CD4-positive, alpha-beta T cell treated with Interferon gamma for 1 hour (primary cell): ENCODE data around the gene IL17RA.
A peak's percentile ranks its signal among the peaks of the same experiment; 100 is the strongest.

Experiments
- DNase-seq: peaks from one replicate; pipeline ENCODE4 v3.0.0-alpha.2; 2020

Gene IL17RA

DNA sequence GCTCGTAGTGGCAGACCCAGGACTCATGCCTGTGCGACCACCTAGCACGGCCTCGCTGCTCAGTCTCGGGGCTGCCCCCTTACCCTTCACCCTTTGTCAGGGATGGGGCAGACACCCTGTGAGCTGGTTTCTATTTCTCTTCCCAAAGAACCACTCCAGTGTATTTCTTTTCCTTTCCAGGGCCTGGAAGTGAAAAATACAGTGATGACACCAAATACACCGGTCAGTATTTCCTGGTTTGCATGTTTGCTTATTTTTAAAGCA, 22.7 kb downstream of the IL17RA start:
- no peak for DNase-seq

- no peak for DNase-seq
Observed at GRCh38 chr22:17108256-17109112, 23.7 kb downstream of the IL17RA start.

DNA sequence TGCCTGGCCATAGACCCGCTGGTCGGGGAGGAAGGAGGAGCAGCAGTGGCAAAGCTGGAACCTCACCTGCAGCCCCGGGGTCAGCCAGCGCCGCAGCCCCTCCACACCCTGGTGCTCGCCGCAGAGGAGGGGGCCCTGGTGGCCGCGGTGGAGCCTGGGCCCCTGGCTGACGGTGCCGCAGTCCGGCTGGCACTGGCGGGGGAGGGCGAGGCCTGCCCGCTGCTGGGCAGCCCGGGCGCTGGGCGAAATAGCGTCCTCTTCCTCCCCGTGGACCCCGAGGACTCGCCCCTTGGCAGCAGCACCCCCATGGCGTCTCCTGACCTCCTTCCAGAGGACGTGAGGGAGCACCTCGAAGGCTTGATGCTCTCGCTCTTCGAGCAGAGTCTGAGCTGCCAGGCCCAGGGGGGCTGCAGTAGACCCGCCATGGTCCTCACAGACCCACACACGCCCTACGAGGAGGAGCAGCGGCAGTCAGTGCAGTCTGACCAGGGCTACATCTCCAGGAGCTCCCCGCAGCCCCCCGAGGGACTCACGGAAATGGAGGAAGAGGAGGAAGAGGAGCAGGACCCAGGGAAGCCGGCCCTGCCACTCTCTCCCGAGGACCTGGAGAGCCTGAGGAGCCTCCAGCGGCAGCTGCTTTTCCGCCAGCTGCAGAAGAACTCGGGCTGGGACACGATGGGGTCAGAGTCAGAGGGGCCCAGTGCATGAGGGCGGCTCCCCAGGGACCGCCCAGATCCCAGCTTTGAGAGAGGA, 24.5 kb downstream of the IL17RA start:
- DNase-seq, result no peak

DNA sequence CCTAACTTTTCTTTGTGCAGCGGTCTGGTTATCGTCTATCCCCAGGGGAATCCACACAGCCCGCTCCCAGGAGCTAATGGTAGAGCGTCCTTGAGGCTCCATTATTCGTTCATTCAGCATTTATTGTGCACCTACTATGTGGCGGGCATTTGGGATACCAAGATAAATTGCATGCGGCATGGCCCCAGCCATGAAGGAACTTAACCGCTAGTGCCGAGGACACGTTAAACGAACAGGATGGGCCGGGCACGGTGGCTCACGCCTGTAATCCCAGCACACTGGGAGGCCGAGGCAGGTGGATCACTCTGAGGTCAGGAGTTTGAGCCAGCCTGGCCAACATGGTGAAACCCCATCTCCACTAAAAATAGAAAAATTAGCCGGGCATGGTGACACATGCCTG, 25.2 kb downstream of the IL17RA start:
- DNase-seq, result no peak

- DNase-seq, result no peak
Observed at GRCh38 chr22:17110791-17111550, 26.2 kb downstream of the IL17RA start.

- DNase-seq, result no peak
Observed at GRCh38 chr22:17112491-17113042, 27.8 kb downstream of the IL17RA start.

DNA sequence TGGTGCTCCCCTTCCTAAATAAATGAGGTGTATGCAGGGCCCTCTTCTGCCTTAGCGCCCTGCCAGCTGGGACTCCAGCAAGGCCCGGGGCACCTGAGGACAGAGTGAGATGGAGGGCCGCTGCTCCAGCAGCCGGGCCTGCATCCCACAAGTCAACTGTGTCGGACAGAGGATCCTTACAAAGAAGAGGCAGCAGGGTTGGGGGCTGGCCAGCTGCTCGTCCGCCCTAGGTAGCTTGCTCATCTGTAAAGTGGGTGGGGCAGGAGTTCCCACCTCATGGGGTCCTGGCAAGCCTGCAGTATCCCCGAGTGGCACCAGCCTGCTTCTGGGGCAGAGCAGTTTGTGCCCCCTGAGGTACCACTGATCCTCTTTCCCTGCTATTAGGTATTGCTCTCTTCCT, 28.8 kb downstream of the IL17RA start:
- no peak for DNase-seq

GRCh38 chr22:17114173-17114897, 29.5 kb downstream of the IL17RA start:
- DNase-seq, result no peak

DNA sequence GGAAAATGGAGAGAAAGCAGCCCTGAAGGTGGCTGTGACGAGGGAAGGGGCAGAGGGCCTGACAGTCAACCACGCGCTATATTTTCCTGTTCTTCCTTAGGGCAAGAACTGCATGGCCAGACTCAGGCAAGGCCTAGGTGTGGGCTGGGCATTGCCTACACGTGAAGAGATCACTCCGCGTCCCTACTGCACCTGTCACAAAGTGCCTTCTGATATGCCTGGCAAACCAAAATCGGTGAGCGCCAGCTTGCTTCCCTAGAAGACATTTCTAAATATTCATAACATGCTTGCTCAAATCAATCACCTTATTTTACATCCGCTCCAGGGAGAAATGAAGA, 30.1 kb downstream of the IL17RA start:
- no peak for DNase-seq

GRCh38 chr22:17115236-17115635, 30.4 kb downstream of the IL17RA start:
- DNase-seq, result no peak

DNA sequence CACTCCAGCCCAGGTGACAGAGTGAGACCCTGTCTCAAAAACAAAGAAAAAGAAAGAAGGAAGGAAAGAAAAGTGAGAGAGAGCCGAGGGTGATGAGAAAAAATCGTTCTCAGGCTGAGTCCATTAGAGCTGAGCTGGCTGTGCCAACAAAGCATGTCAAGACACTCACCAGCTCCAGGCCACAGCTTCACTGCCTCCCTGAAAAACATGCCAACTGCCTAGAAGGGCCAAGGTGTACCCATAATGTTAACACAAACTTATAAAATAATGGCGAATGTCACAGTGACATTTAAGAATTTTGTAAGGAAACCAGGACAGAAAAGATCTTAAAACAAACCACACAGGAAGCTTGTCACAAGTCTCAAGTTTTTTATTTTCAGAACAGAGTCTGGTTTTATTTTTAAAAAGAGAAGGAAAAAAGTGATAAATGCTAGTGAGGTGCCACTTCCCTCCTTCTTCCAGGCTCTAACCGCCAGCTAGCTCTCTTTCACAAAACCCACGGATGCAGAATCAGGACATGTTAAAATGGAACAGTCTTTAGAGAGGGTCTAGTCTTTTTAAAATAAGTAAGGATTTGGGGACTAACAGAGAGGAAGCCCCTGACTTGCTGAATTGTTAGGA, 31.3 kb downstream of the IL17RA start:
- DNase-seq, result no peak

DNA sequence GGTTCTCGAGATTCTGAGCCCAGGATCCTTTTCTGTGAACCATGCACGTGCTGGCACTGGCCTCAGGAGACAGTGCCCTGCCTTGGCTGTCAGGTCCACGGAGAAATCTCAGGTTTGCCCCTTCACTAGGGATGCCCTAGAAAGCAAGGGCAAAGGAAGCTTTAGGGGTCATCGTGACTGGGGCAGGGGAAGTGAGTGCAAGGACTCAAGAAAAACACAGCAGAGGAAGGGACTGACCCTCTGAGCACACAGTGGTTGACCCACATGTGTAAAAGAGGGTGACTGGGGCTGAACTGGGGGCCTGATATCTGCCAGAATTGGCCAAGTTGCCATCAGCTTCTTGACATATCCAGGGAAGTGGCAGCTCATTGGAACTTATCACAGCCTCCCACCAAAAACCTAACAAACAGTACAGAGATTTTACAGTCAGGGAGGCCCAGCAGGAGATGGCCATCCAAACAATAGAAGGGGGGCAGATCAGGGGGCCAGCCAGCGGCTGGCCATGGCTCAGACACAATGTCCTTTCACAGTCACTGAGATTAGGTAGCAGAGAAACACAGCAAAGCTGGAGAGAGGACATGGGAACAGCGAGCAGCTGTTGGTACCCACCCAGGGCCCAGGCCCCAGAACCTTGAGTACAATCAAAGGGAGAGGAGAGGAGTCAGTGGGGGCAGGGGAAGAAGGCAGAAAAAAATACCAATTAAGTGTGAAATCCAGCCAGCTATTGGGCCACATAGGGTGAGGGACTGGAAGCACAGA, 32.0 kb downstream of the IL17RA start:
- no peak for DNase-seq

DNA sequence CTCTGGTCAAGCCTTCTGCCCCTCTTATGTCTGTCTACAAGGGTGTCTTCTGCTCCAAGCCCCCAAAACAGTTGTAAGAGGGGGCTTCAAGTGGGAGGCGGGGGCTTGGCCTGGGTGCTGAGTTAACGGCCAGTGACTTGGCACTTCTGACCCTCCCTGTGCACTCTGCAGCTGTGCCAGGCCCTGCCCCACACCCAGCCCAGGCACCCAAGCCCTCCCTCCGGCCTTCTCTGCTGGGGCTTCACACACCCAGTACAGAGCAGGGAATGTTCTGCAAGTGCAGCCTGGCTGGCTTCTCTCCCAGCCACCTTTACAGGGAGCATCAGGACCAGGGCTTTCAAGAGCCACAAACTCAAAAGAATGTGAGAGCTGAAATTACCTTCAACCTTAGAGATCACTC, 32.6 kb downstream of the IL17RA start:
- no peak for DNase-seq

- DNase-seq, result no peak
Observed at GRCh38 chr22:17117890-17118289, 33.1 kb downstream of the IL17RA start.

DNA sequence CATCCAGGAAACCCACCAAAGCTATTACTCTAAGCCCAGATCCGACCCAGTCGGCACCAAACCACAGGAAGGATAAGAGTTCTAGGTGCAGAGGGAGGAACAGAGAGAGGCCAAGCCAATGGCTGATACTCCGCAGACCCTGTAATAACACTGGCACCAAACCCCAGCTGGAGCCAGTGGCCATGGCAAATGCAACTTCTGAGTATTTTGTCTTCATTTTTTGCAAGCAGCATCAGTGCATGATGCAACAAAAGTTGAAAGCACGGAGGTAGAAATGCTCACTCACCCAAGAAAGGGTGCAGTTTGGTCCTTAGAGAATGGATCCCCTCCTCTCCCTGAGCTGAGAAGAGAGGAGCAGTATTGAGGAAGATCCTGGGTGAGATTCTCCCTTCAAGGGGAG, 33.5 kb downstream of the IL17RA start:
- no peak for DNase-seq

DNA sequence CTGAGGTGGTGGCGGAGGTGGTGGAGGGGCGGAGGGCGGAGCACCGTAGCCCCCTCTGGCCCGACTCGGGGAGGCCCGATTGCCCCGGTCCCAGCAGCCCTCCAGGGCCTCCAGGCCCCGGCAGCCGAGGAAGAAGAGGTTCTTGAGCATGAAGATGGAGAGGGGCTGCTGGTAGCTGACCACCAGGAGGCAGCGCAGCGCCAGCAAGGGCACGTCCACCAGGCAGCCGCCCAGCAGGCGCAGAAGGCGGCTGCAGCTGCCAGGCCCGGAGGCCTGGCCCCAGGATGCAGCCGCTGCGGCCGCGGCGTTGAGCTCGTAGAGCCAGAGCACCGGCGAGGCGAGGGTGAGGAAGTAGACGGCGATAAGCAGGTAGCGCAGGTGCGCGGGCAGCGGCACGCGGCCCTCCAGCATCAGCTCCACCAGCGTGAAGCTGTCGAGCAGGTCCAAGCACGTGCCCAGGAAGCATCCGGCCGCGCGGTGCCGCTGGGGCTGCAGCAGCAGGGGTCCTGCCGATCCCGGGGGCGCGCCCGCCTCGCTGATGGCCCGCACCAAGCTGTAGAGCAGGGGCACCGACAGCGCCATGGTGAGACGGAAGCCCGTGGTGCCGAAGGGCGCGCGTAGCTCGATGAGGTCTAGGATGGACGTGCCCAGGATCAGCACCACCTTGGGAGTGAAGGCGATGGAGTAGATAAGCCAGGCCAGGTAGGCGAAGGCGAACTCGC, 34.8 kb downstream of the IL17RA start:
- DNase-seq, result no peak

GRCh38 chr22:17120281-17120680, 35.5 kb downstream of the IL17RA start:
- peak; percentile 50 for DNase-seq

DNA sequence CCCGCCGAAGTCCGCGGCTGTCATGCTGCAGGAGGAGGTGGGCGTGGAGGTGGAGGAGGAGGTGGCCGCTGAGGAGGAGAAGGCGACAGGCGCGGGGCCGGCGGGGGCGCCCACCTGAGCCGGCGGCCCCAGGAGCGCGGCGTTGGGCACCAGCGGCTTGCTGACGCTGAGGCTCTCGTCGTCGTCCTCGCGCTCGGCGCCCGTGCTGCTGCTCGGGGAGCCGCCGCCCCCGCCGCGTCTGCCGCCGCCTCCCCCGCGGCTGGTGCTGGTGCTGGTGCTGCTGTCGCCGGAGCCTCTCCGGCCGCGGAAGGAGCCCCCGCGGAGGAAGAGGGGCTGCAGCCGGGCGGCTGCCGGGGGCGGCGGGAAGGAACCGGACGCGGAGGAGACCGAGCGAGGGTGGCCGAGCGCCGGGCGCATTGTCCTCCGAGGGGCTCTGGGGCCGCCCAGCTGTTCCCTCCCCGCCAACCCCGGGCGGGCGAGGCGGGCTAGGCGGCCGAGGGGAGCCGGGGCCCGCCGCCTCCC, 36.0 kb downstream of the IL17RA start:
- no peak for DNase-seq

- peak; percentile 46 for DNase-seq
Observed at GRCh38 chr22:17121233-17122195, 36.7 kb downstream of the IL17RA start, which contains the start of gene TMEM121B. Gene TMEM121B (minus strand): TSS chr22:17121360. CDS start chr22:17121127, 233 bp downstream.
